A549 (cell line): ENCODE results near the gene FOLR3. TPM values are rescaled to one million over a fixed set of nuclear protein-coding genes. Genes with fewer than 3 reads are reported as not detected.

ENCODE experiments used
- ATAC-seq, 2 experiments: fragments of 200-7000 bp in 1 of 2; fragments of >200 bp in 1 of 2; cut with Nextera tagmentation in 1 of 2; cut with Tn5 transposase in 1 of 2; 3 replicates each; pipeline versions ENCODE4 v1.8.0 to v1.9.1; 2018 to 2020; ENCODE audit warnings: mild to moderate bottlenecking in 1 of 2, moderate library complexity in 1 of 2
- CTCF ChIA-PET: fragments of 300-600 bp; sonication (Branson Sonifier 250); formaldehyde crosslinking; extraction: SDS; loops from one replicate; lab custom pipeline; 2021; ENCODE audit warnings: antibody characterized with exemption, inconsistent platforms; lab: Yijun Ruan, JAX
- POLR2A ChIA-PET: fragments of 350-600 bp; formaldehyde crosslinking; extraction: SDS; loops from one replicate; lab custom pipeline; 2021; ENCODE audit warnings: antibody characterized with exemption, inconsistent platforms; lab: Yijun Ruan, JAX
- DNase-seq, 2 experiments: peaks; one replicate each; pipeline versions ENCODE4 v3.0.0 to v3.0.0-alpha.2; 2011 to 2016; ENCODE audit warnings: low read depth in 1 of 2, low spot score in 1 of 2
- FAIRE-seq: peaks from 2 replicates; lab custom pipeline; 2011; peaks lifted over from hg19 to GRCh38; lab: Jason Lieb, UNC
- H3K27ac ChIP-seq, 2 experiments: fragments of >200 bp; sonication (Bioruptor Twin); formaldehyde crosslinking; 3 replicates each; pipeline ENCODE4 v1.5.1; 2016 to 2017
- H3K4me1 ChIP-seq: fragments of >200 bp; sonication (Bioruptor Twin); formaldehyde crosslinking; 3 replicates; pipeline ENCODE4 v1.6.1; 2016
- H3K4me2 ChIP-seq: fragments of >200 bp; sonication (Bioruptor Twin); formaldehyde crosslinking; 3 replicates; pipeline ENCODE4 v1.6.1; 2016
- H3K4me3 ChIP-seq: fragments of >200 bp; sonication (Bioruptor Twin); formaldehyde crosslinking; 3 replicates; pipeline ENCODE4 v1.5.1; 2016
- H3K9me3 ChIP-seq: fragments of >200 bp; sonication (Bioruptor Twin); formaldehyde crosslinking; 3 replicates; pipeline ENCODE4 v1.6.1; 2016
- BCL3 ChIP-seq: fragments of >200 bp; sonication (Bioruptor Twin); formaldehyde crosslinking; IDR thresholded peaks from 3 replicates; pipeline ENCODE4 v1.6.1; 2016
- CEBPB ChIP-seq, 2 experiments: fragments of >200 bp in 1 of 2; sonication (Bioruptor Twin) in 1 of 2; formaldehyde crosslinking in 1 of 2; IDR thresholded peaks; 2 replicates each; pipeline ENCODE4 v1.6.1; 2012 to 2016
- CHD2 ChIP-seq: fragments of 150-350 bp; IDR thresholded peaks from 2 replicates; pipeline ENCODE4 v1.6.1; 2014; ENCODE audit warnings: low read length; ENCODE audit not compliant: partially characterized antibody
- E2F6 ChIP-seq: IDR thresholded peaks from 2 replicates; pipeline ENCODE4 v1.6.1; 2012; ENCODE audit warnings: low read depth, borderline replicate concordance
- HOXB13 ChIP-seq: fragments of 250-450 bp; sonication (Bioruptor Pico); IDR thresholded peaks from 2 replicates; pipeline ENCODE4 v1.5.0; 2020; ENCODE audit warnings: low read depth, mild to moderate bottlenecking, moderate library complexity
- JUN ChIP-seq, 2 experiments: fragments of >200 bp; sonication (Bioruptor Twin); formaldehyde crosslinking; IDR thresholded peaks; 2 replicates in 1 of 2; 3 replicates in 1 of 2; pipeline ENCODE4 v1.6.1; 2016 to 2017
- KDM5A ChIP-seq: fragments of 200-600 bp; sonication (generic); IDR thresholded peaks from 2 replicates; pipeline ENCODE4 v1.6.1; 2016; ENCODE audit warnings: antibody characterized with exemption, mild to moderate bottlenecking
- MAFK ChIP-seq: fragments of 450-650 bp; IDR thresholded peaks from 2 replicates; pipeline ENCODE4 v1.6.1; 2014; ENCODE audit not compliant: partially characterized antibody
- MAX ChIP-seq: IDR thresholded peaks from 2 replicates; pipeline ENCODE4 v1.6.1; 2012
- MAZ ChIP-seq: fragments of 150-350 bp; IDR thresholded peaks from 2 replicates; pipeline ENCODE4 v1.6.1; 2014; ENCODE audit warnings: antibody characterized with exemption, low read depth, low read length, borderline replicate concordance
- PBX3 ChIP-seq: IDR thresholded peaks from 2 replicates; pipeline ENCODE4 v1.6.1; 2012
- PHF8 ChIP-seq: fragments of 200-600 bp; sonication (generic); IDR thresholded peaks from 2 replicates; pipeline ENCODE4 v1.6.1; 2016; ENCODE audit warnings: low read depth, mild to moderate bottlenecking, antibody characterized with exemption, moderate library complexity, borderline replicate concordance
- POLR2A ChIP-seq: IDR thresholded peaks from 2 replicates; pipeline ENCODE4 v1.6.1; 2012; ENCODE audit warnings: mild to moderate bottlenecking, low read length
- POLR2AphosphoS2 ChIP-seq: conservative IDR thresholded peaks from 2 replicates; pipeline ENCODE4 v1.6.1; 2012; ENCODE audit warnings: low read length, improper control_type of control experiment, inconsistent platforms
- RCOR1 ChIP-seq: fragments of 150-350 bp; IDR thresholded peaks from 2 replicates; pipeline ENCODE4 v1.6.1; 2014; ENCODE audit warnings: antibody characterized with exemption, low read length, low read depth
- RFX5 ChIP-seq: fragments of 450-650 bp; IDR thresholded peaks from 2 replicates; pipeline ENCODE4 v1.7.1; 2014; ENCODE audit warnings: antibody characterized with exemption, mild to moderate bottlenecking, moderate library complexity
- TP53 ChIP-seq: fragments of 250-450 bp; sonication (Bioruptor Pico); IDR thresholded peaks from 2 replicates; pipeline ENCODE4 v1.5.0; 2021; ENCODE audit warnings: mild to moderate bottlenecking, moderate library complexity
- ZFP36 ChIP-seq: fragments of 450-650 bp; IDR thresholded peaks from 2 replicates; pipeline ENCODE4 v1.6.1; 2014; ENCODE audit warnings: borderline replicate concordance; ENCODE audit not compliant: partially characterized antibody
- WGBS: methylation state at CpG from one replicate; pipeline ENCODE4 v1.1.6; 2017; ENCODE audit errors: missing lambda C conversion rate; 5-methylcytosine and 5-hydroxymethylcytosine counted together
- polyA plus RNA-seq, 4 experiments: library from polyadenylated mRNA; depleted of rRNA in 3 of 4; stranded (reverse); fragments of >200 nt; fragmentation: RNase III in 1 of 4; extraction: RNeasy Plus Mini Kit Qiagen cat#74134 plus additional on column Dnase treatment in 1 of 4; gene quantifications; 2 replicates in 3 of 4; 3 replicates in 1 of 4; pipeline ENCODE4 v1.2.3, GENCODE V29; 2011 to 2017

FOLR3 gene
- polyA plus RNA-seq, 2 of the 4 experiments (the other 2 are of a cell fraction) = not detected

GRCh38 chr11:72112143-72112977 is 23.2 kb upstream of the FOLR3 start, which contains the start of gene ANAPC15:
TSS of gene ANAPC15 (minus strand) at chr11:72112695. CDS start at chr11:72111276, 1,419 bp downstream.
- H3K4me3 ChIP-seq = peak within 1 kb of the TSS; percentile 51
- TF ChIP-seq POLR2A = peak; percentile 91
- TF ChIP-seq JUN (IDR thresholded peaks at IDR 0.05) = peak; percentile 82 to 89; a peak in 4 of 5 replicates
- TF ChIP-seq MAFK = peak; percentile 42
- peak; percentile 85 for TF ChIP-seq MAX
- peak; percentile 94 for TF ChIP-seq BCL3
- TF ChIP-seq KDM5A = no peak
- peak; percentile 35; the same call in 1 of the 2 replicates for TF ChIP-seq PHF8
- TF ChIP-seq RFX5 = no peak
- TF ChIP-seq TP53 = 0 out of 2 replicates have a peak, but pooled peaks have one; percentile 17
- peak; percentile 57; the same call in 1 of the 2 replicates for TF ChIP-seq E2F6
- 0 out of 2 replicates have a peak, but pooled peaks have one; percentile 58 for TF ChIP-seq POLR2AphosphoS2
- no peak for TF ChIP-seq MAZ
- no peak for TF ChIP-seq HOXB13 (CRISPR knock-in tag)
- TF ChIP-seq RCOR1 = no peak
- peak; percentile 84 for TF ChIP-seq PBX3
- TF ChIP-seq CEBPB (IDR thresholded peaks at IDR 0.05) = 0 out of 4 replicates have a peak, but pooled peaks of 1 of the 2 experiments have one; percentile 3
- H3K27ac ChIP-seq = peak within 1 kb of the TSS; percentile 94 to 97
- ChIA-PET CTCF (interaction anchor here (1.0 to 3.0 kb wide), 9 partner anchors 13 to 319 kb away, joined by 3 to 26 read pairs (median 4); no protein-coding TSS in a partner anchor), POLR2A (interaction anchor here (0.6 to 1.6 kb wide), 11 partner anchors 10 to 123 kb away, joined by 3 to 20 read pairs (median 3); partner anchors contain the start of gene LAMTOR1)
- DNase-seq (peak; percentile 94 to 100), ATAC-seq (peak; percentile 90 to 95), FAIRE-seq (peak; percentile 54)
- 1% methylated on average over 49 of the region's 49 CpGs for WGBS
- peaks cover 9% of the 10 kb centered on the region; the same call in 2 of the 3 replicates for H3K4me1 ChIP-seq
- no peaks in the 10 kb centered on the region for H3K9me3 ChIP-seq
- H3K4me2 ChIP-seq = peak within 1 kb of the TSS; percentile 86

GRCh38 chr11:72112978-72113808 is 22.3 kb upstream of the FOLR3 start:
- peak overlapping the region; percentile 86 for H3K4me2 ChIP-seq
- H3K4me3 ChIP-seq = peak overlapping the region; percentile 51
- WGBS = 65% methylated on average over 9 of the region's 9 CpGs
- peaks cover 9% of the 10 kb centered on the region; the same call in 2 of the 3 replicates for H3K4me1 ChIP-seq
- H3K9me3 ChIP-seq = no peaks in the 10 kb centered on the region
- FAIRE-seq (no peak), ATAC-seq (peak in 1 of 2 experiments; percentile 16; a peak in 1 of 6 replicates), DNase-seq (no peak)
- H3K27ac ChIP-seq = peak overlapping the region; percentile 94 to 97
- ChIA-PET POLR2A (interaction anchor here (0.9 to 1.6 kb wide), 7 partner anchors 9 to 123 kb away, joined by 3 to 20 read pairs (median 4); partner anchors contain the start of gene LAMTOR1), CTCF (interaction anchor here (1.0 to 3.0 kb wide), 9 partner anchors 12 to 318 kb away, joined by 3 to 26 read pairs (median 4); no protein-coding TSS in a partner anchor)
- TF ChIP-seq CHD2 (no peak), HOXB13 (CRISPR knock-in tag) (peak; percentile 51), PHF8 (peak; percentile 82; the same call in 1 of the 2 replicates), POLR2A (0 out of 2 replicates have a peak, but pooled peaks have one; percentile 9), E2F6 (0 out of 2 replicates have a peak, but pooled peaks have one; percentile 8), ZFP36 (no peak)
